ENCODE measurements around the gene CNTFR.

DNA sequence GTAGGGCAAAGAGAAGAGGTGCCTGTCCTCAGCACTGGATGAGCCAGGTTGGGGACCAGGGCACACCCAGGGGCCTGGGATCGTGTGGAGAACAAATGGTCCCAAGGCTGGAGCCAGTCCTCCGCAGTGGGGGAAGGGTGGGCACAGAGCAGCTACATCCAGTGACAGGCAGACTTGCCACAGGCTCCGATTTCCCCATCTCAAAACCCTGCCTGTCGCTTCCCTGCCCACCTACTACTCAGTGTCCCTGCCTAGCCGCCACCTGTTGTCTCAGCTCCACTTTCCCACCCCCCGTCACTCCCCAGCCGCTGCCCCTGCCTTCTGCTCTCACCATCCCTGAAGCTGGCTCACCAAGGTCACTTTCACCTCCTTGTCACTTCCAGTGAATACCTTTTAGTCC is 52.8 kb downstream of the CNTFR start:
- TF ChIP-seq CTCF (IDR thresholded peaks at IDR 0.05) (no peak), POLR2AphosphoS5 (IDR thresholded peaks at IDR 0.05) (no peak)
